Muscle layer of duodenum (tissue), 2 donors: Measurements from ENCODE around the gene PLXNC1.

Experiments
- H3K27ac ChIP-seq: one replicate; pipeline ENCODE4 v1.7.0; 2013; ENCODE audit warnings: mild to moderate bottlenecking, low read length
- H3K27me3 ChIP-seq: one replicate; pipeline ENCODE4 v1.7.0; 2013; ENCODE audit warnings: low read depth, mild to moderate bottlenecking, control low read depth, low read length
- H3K36me3 ChIP-seq, 2 donors: one replicate each; pipeline ENCODE4 v1.7.0; 2013; ENCODE audit warnings: low read length in 2 of 2, control low read depth in 1 of 2, mild to moderate bottlenecking in 1 of 2; ENCODE audit not compliant: insufficient read depth in 2 of 2, control insufficient read depth in 1 of 2
- H3K4me1 ChIP-seq, 2 donors: one replicate each; pipeline ENCODE4 v1.7.0; 2013; ENCODE audit warnings: low read length in 2 of 2, mild to moderate bottlenecking in 2 of 2, control low read depth in 1 of 2, moderate library complexity in 1 of 2; ENCODE audit not compliant: insufficient read depth in 2 of 2, control insufficient read depth in 1 of 2
- H3K4me3 ChIP-seq, 2 donors: one replicate each; pipeline ENCODE4 v1.7.0; 2013; ENCODE audit warnings: low read length in 2 of 2, low read depth in 1 of 2, mild to moderate bottlenecking in 1 of 2
- H3K9me3 ChIP-seq, 2 donors: one replicate each; pipeline ENCODE4 v1.7.0; 2013; ENCODE audit warnings: low read length in 2 of 2, control low read depth in 1 of 2, mild to moderate bottlenecking in 1 of 2; ENCODE audit not compliant: control insufficient read depth in 1 of 2
- donor health status: healthy.

Gene PLXNC1

DNA sequence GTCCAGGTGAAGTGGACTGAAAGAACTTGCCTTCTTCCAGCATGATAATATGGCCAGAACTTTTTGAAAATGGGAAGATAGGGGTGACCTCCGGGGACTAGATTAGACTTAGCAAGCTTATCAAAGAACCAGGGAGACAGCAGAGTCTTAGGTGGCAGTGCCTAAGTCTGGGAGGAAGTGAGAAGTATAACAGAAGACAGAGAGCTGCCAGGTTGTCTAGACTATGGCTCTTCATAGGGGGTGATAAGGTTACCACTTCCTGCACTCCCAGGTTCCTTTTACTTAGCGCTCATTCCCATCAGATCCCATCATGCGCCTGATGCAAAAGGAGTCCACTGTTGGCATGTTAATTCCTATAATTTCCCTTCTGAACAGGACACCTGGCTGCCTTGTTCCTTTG, 69.9 kb downstream of the PLXNC1 start:
- no peaks in the 10 kb centered on the region for H3K9me3 ChIP-seq
- H3K4me1 ChIP-seq, result no peaks in the 10 kb centered on the region
- no peaks in the 10 kb centered on the region for H3K27me3 ChIP-seq
- no peaks in the 10 kb centered on the region for H3K36me3 ChIP-seq
- no peak overlapping the region for H3K4me3 ChIP-seq
- H3K27ac ChIP-seq, result no peak overlapping the region

- Histone ChIP-seq H3K27ac (no peak overlapping the region), H3K4me1 (no peaks in the 10 kb centered on the region), H3K27me3 (no peaks in the 10 kb centered on the region), H3K36me3 (no peaks in the 10 kb centered on the region), H3K9me3 (no peaks in the 10 kb centered on the region), H3K4me3 (no peak overlapping the region)
These were observed 71.4 kb downstream of the PLXNC1 start for GRCh38 chr12:94219622-94220302.

DNA sequence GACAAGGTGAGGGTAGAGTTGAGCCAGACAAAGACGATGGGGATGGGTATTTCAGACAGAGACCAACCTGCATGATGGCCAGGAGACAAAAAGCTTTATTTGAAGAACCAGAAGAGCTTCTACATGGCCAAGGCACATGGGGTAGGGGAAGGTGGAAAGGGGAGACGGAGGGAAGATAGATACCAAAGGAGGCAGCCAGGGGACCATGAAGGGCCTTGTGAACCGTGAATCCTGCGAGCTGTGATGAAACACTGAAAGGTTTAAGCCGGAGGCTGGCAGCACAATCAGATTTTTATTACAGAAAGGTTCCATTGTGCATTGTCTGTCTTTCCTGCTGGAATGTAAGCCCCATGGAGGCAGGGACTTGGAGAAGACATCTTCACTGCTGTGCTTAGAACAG, 72.4 kb downstream of the PLXNC1 start:
- Histone ChIP-seq H3K36me3 (no peaks in the 10 kb centered on the region), H3K4me1 (no peaks in the 10 kb centered on the region), H3K9me3 (no peaks in the 10 kb centered on the region), H3K4me3 (no peak overlapping the region), H3K27ac (no peak overlapping the region), H3K27me3 (no peaks in the 10 kb centered on the region)

DNA sequence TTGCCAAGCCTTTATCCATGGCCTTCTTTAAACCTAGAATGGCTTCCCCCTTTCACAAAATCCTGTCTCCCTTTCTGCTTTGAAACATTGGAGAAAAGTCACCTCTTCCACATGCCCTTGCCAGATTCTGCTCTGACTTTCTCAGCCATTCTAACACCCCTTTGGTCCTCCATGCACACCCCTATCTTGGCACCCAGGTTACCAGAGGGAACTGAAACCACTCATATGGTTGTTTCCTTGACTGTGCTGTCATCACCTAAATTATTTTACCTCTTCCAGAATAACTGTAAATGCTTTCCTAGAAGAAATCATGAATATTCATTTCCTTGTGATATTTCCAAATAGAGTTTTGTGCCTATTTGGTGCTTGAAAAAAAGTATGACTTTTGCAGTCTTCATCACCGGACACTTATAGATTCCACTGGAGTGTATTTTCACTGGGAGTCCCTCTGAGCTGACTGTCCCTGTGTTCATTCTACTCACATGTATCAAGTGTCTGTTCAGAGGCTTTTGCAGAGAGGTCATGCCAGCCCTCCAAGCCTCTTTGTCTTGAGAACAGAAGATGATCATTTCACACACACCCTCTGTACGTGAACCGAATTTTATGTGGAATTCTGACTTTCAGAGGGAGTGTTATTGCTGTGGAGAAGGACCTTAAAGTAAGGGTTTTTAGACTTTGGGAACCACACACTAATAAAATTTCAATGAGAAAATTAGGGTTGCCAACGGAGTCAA, 74.1 kb downstream of the PLXNC1 start:
- H3K9me3 ChIP-seq, result no peaks in the 10 kb centered on the region
- no peak overlapping the region for H3K4me3 ChIP-seq
- H3K27me3 ChIP-seq, result no peaks in the 10 kb centered on the region
- no peaks in the 10 kb centered on the region for H3K4me1 ChIP-seq
- H3K36me3 ChIP-seq, result no peaks in the 10 kb centered on the region
- no peak overlapping the region for H3K27ac ChIP-seq

- Histone ChIP-seq H3K27me3 (no peaks in the 10 kb centered on the region), H3K36me3 (no peaks in the 10 kb centered on the region), H3K4me3 (no peak overlapping the region), H3K4me1 (no peaks in the 10 kb centered on the region), H3K27ac (no peak overlapping the region), H3K9me3 (no peaks in the 10 kb centered on the region)
These were observed 75.5 kb downstream of the PLXNC1 start for GRCh38 chr12:94223842-94224241.

DNA sequence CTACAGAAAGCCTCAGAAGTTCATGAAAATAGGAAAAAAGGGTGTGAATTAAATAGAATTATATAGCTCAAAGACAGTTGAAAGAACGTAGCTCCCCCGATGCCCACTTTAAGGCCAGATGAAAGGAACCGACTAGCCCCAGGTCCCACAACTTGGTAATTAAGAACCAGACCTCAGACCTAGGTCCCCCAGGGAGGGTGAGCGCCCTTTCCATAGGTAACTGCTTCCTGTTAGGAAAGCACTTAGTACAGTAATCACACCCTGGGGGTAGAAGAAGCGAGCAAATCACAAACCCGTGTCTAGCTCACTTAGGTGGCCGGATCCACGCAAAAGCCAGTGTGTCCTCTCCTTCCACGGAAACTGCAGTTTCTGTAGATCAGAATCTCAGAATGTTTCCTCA, 77.1 kb downstream of the PLXNC1 start:
- Histone ChIP-seq H3K27ac (no peak overlapping the region), H3K4me1 (no peaks in the 10 kb centered on the region), H3K27me3 (no peaks in the 10 kb centered on the region), H3K36me3 (no peaks in the 10 kb centered on the region), H3K4me3 (no peak overlapping the region), H3K9me3 (no peaks in the 10 kb centered on the region)

GRCh38 chr12:94225947-94226630, 77.7 kb downstream of the PLXNC1 start:
- Histone ChIP-seq H3K27ac (no peak overlapping the region), H3K4me3 (no peak overlapping the region), H3K27me3 (no peaks in the 10 kb centered on the region), H3K4me1 (no peaks in the 10 kb centered on the region), H3K36me3 (no peaks in the 10 kb centered on the region), H3K9me3 (no peaks in the 10 kb centered on the region)

GRCh38 chr12:94227066-94227465, 78.7 kb downstream of the PLXNC1 start:
- Histone ChIP-seq H3K36me3 (no peaks in the 10 kb centered on the region), H3K9me3 (no peaks in the 10 kb centered on the region), H3K27me3 (no peaks in the 10 kb centered on the region), H3K4me3 (no peak overlapping the region), H3K4me1 (no peaks in the 10 kb centered on the region), H3K27ac (no peak overlapping the region)

GRCh38 chr12:94228488-94228907, 80.1 kb downstream of the PLXNC1 start:
- H3K4me3 ChIP-seq, result no peak overlapping the region
- no peaks in the 10 kb centered on the region for H3K9me3 ChIP-seq
- no peaks in the 10 kb centered on the region for H3K4me1 ChIP-seq
- H3K27me3 ChIP-seq, result no peaks in the 10 kb centered on the region
- no peaks in the 10 kb centered on the region for H3K36me3 ChIP-seq
- no peak overlapping the region for H3K27ac ChIP-seq

- Histone ChIP-seq H3K36me3 (no peaks in the 10 kb centered on the region), H3K4me1 (no peaks in the 10 kb centered on the region), H3K4me3 (no peak overlapping the region), H3K9me3 (no peaks in the 10 kb centered on the region), H3K27ac (no peak overlapping the region), H3K27me3 (no peaks in the 10 kb centered on the region)
These were observed 81.5 kb downstream of the PLXNC1 start for GRCh38 chr12:94229902-94230301.

DNA sequence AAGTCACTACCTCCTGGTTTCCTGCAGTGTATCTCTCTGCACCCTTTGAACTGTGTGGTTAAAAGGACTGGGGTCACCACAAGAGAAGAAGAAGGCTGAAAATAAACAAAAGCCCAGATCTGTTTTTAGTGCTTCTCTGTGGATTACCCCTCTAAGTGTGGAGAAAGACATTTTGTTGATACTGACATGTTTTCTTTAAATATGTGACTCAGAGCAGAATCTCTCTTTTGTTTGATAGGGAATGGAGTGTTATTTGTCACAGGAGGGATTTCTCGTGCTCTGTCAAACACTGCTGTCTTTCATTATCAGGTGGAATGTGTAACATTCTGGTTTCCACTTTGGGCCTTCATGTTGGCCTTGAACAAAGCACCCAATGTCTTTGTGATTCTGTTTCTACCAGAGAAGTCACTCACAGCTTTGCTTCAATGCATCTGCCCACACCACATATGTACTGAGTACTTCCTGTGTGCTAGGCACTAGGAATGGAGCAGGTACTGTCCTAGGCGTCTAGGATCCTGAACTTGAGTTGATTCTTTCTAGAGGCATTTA, 82.1 kb downstream of the PLXNC1 start:
- Histone ChIP-seq H3K36me3 (no peaks in the 10 kb centered on the region), H3K27ac (no peak overlapping the region), H3K9me3 (no peaks in the 10 kb centered on the region), H3K4me1 (no peaks in the 10 kb centered on the region), H3K27me3 (no peaks in the 10 kb centered on the region), H3K4me3 (no peak overlapping the region)
